Measurements from ENCODE around the gene CSF2. TPM values are rescaled to one million over a fixed set of nuclear protein-coding genes. Genes with fewer than 3 reads are reported as not detected.
"Not testable (repeated sequence)": the region's sequence is repeated elsewhere in the genome, so short reads cannot be mapped to it uniquely, and the experiment has no call there.

Gene CSF2
- total RNA-seq, 1 experiment from 2014 or later = not detected

GRCh38 chr5:132104556-132104955, 31.0 kb downstream of the CSF2 start:
- Histone ChIP-seq H3F3A (ENCODE audit: insufficient read depth, low read depth) (peaks cover 41% of the 10 kb centered on the region), H3K9me2 (ENCODE audit: insufficient read depth) (no peaks in the 10 kb centered on the region), H3K4me1 (replicated peaks; ENCODE audit: insufficient read depth) (peaks cover 58% of the 10 kb centered on the region), H3K9me3 (ENCODE audit: insufficient read depth, low read depth) (no peaks in the 10 kb centered on the region), H2AFZ (no peak overlapping the region), H3K79me2 (ENCODE audit: low read depth) (no peaks in the 10 kb centered on the region), H3K36me3 (ENCODE audit: low read depth) (no peaks in the 10 kb centered on the region), H3K27me3 (ENCODE audit: insufficient read depth, low read depth) (no peaks in the 10 kb centered on the region), H3K4me3 (no peak overlapping the region), H4K20me1 (ENCODE audit: insufficient read depth) (no peaks in the 10 kb centered on the region), H3K4me2 (no peak overlapping the region), H3K27ac (peak overlapping the region; percentile 88)
- CTCF ChIA-PET = no interaction called here
- intact Hi-C loops (cut with micrococcal nuclease; ENCODE audit: unreplicated experiment) = no loop called here
- TF ChIP-seq EZH2 (IDR thresholded peaks at IDR 0.05; ENCODE audit: low read depth) (no peak), CTCF (conservative IDR thresholded peaks at IDR 0.05) (no peak)
- no TSS peak for BruUV-seq (replicated peaks)
- POLR2A ChIA-PET (ENCODE audit: unreplicated experiment) = no interaction called here
- DNase-seq = peak in 1 of 2 experiments; percentile 46

- no peaks in the 10 kb centered on the region for H3K9me2 ChIP-seq (ENCODE audit: insufficient read depth)
- peaks cover 34% of the 10 kb centered on the region for H3F3A ChIP-seq (ENCODE audit: insufficient read depth, low read depth)
- H3K27ac ChIP-seq = no peak overlapping the region
- CTCF ChIA-PET = interaction anchor here (0.6 kb wide), 1 partner anchor 1931 kb away, joined by 10 read pairs; no protein-coding TSS in a partner anchor
- no peak overlapping the region for H3K4me2 ChIP-seq
- intact Hi-C loops (cut with micrococcal nuclease; ENCODE audit: unreplicated experiment) = no loop called here
- TF ChIP-seq EZH2 (IDR thresholded peaks at IDR 0.05; ENCODE audit: low read depth) (no peak), CTCF (conservative IDR thresholded peaks at IDR 0.05) (no peak)
- H4K20me1 ChIP-seq (ENCODE audit: insufficient read depth) = no peaks in the 10 kb centered on the region
- POLR2A ChIA-PET (ENCODE audit: unreplicated experiment) = no interaction called here
- no peaks in the 10 kb centered on the region for H3K79me2 ChIP-seq (ENCODE audit: low read depth)
- no peak for DNase-seq
- no TSS peak for BruUV-seq (replicated peaks)
- H3K4me1 ChIP-seq (replicated peaks; ENCODE audit: insufficient read depth) = peaks cover 46% of the 10 kb centered on the region
- no peaks in the 10 kb centered on the region for H3K27me3 ChIP-seq (ENCODE audit: insufficient read depth, low read depth)
- no peak overlapping the region for H3K4me3 ChIP-seq
- H3K36me3 ChIP-seq (ENCODE audit: low read depth) = no peaks in the 10 kb centered on the region
- no peaks in the 10 kb centered on the region for H3K9me3 ChIP-seq (ENCODE audit: insufficient read depth, low read depth)
- no peak overlapping the region for H2AFZ ChIP-seq
Observed at GRCh38 chr5:132105688-132106087, 32.1 kb downstream of the CSF2 start.

GRCh38 chr5:132108495-132108894, 34.9 kb downstream of the CSF2 start:
- peaks cover 18% of the 10 kb centered on the region for H3K4me1 ChIP-seq (replicated peaks; ENCODE audit: insufficient read depth)
- H3K36me3 ChIP-seq (ENCODE audit: low read depth); H3K4me2 ChIP-seq; H3K27me3 ChIP-seq (ENCODE audit: insufficient read depth, low read depth); H3K79me2 ChIP-seq (ENCODE audit: low read depth); H3K9me3 ChIP-seq (ENCODE audit: insufficient read depth, low read depth); H3K27ac ChIP-seq; POLR2A ChIA-PET (ENCODE audit: unreplicated experiment); CTCF ChIA-PET; intact Hi-C loops (cut with micrococcal nuclease; ENCODE audit: unreplicated experiment); H3K9me2 ChIP-seq (ENCODE audit: insufficient read depth); BruUV-seq (replicated peaks); H4K20me1 ChIP-seq (ENCODE audit: insufficient read depth); H3K4me3 ChIP-seq; H2AFZ ChIP-seq; DNase-seq: not testable (repeated sequence)
- H3F3A ChIP-seq (ENCODE audit: insufficient read depth, low read depth) = peaks cover 13% of the 10 kb centered on the region; the same call in 1 of the 2 replicates

GRCh38 chr5:132108957-132109356, 35.4 kb downstream of the CSF2 start:
- H3K27ac ChIP-seq; H3K27me3 ChIP-seq (ENCODE audit: insufficient read depth, low read depth); H3K4me3 ChIP-seq; H3K79me2 ChIP-seq (ENCODE audit: low read depth); DNase-seq; POLR2A ChIA-PET (ENCODE audit: unreplicated experiment); H3K36me3 ChIP-seq (ENCODE audit: low read depth); H3K9me3 ChIP-seq (ENCODE audit: insufficient read depth, low read depth); H3K4me2 ChIP-seq; H3F3A ChIP-seq (ENCODE audit: insufficient read depth, low read depth); BruUV-seq (replicated peaks); H4K20me1 ChIP-seq (ENCODE audit: insufficient read depth); intact Hi-C loops (cut with micrococcal nuclease; ENCODE audit: unreplicated experiment); CTCF ChIA-PET; H3K9me2 ChIP-seq (ENCODE audit: insufficient read depth); H2AFZ ChIP-seq: not testable (repeated sequence)
- peaks cover 14% of the 10 kb centered on the region for H3K4me1 ChIP-seq (replicated peaks; ENCODE audit: insufficient read depth)

Data from PC-9 (cell line).